ENCODE results near the gene AGT. TPM values are rescaled to one million over a fixed set of nuclear protein-coding genes. Genes with fewer than 3 reads are reported as not detected.

AGT gene
- total RNA-seq, 1 experiment from 2014 or later = 1.0 TPM

DNA sequence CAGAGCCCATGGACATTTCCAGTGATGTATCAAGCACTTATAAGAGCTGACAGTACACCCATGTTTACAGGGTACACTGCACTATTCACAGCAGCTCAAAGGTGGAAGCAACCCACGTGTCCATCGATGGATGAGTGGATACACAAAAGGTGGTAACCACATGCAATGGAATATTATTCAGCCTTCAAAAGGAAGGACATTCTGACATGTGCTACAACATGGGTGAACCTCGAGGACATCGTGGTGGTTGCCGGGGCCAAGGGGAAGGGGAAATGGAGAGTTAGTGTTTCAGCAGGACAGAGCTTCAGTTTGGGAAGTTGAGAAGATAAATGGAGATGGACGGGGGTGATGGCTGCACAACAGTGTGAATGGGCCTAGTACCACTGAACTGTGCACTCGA is 9.1 kb downstream of the AGT start:
- peaks cover 3% of the 10 kb centered on the region; the same call in 1 of the 2 replicates for H3K27me3 Mint-ChIP-seq (ENCODE audit: low read depth)
- ATAC-seq (no peak), DNase-seq (ENCODE audit: low spot score) (no peak)
- H3K9me3 Mint-ChIP-seq = no peaks in the 10 kb centered on the region
- no peaks in the 10 kb centered on the region for H3K36me3 Mint-ChIP-seq
- peaks cover 10% of the 10 kb centered on the region for H3K4me1 Mint-ChIP-seq
- POLR2A ChIA-PET = no interaction called here
- no peak overlapping the region for H3K4me3 Mint-ChIP-seq
- no peak overlapping the region for H3K27ac Mint-ChIP-seq
- CTCF ChIA-PET = no interaction called here
- TF ChIP-seq JUN (CRISPR knock-in tag; IDR thresholded peaks at IDR 0.05) = no peak
- TF ChIP-seq FOXP4 (CRISPR knock-in tag; IDR thresholded peaks at IDR 0.05) = no peak
- TF ChIP-seq CBFB (CRISPR knock-in tag; IDR thresholded peaks at IDR 0.05; ENCODE audit: low read depth) = no peak
- no peak for TF ChIP-seq FOXK1 (CRISPR knock-in tag; IDR thresholded peaks at IDR 0.05)
- TF ChIP-seq, protein P1, sequence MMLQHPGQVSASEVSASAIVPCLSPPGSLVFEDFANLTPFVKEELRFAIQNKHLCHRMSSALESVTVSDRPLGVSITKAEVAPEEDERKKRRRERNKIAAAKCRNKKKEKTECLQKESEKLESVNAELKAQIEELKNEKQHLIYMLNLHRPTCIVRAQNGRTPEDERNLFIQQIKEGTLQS (CRISPR knock-in tag; conservative IDR thresholded peaks at IDR 0.05) = no peak
- TF ChIP-seq ZNF121 (CRISPR knock-in tag; IDR thresholded peaks at IDR 0.05) = no peak
- TF ChIP-seq TP53 (CRISPR knock-in tag; IDR thresholded peaks at IDR 0.05) = no peak

- Mint-ChIP-seq H3K27me3 (ENCODE audit: low read depth) (peaks cover 3% of the 10 kb centered on the region; the same call in 1 of the 2 replicates), H3K4me3 (no peak overlapping the region), H3K36me3 (no peaks in the 10 kb centered on the region), H3K9me3 (no peaks in the 10 kb centered on the region), H3K27ac (no peak overlapping the region), H3K4me1 (peaks cover 10% of the 10 kb centered on the region)
- ATAC-seq (no peak), DNase-seq (ENCODE audit: low spot score) (no peak)
- no peak for TF ChIP-seq ZNF396 (CRISPR knock-in tag; IDR thresholded peaks at IDR 0.05; ENCODE audit: borderline replicate concordance)
- TF ChIP-seq ZNF219 (CRISPR knock-in tag; IDR thresholded peaks at IDR 0.05; ENCODE audit: borderline replicate concordance) = no peak
- TF ChIP-seq GRHL2 (CRISPR knock-in tag; IDR thresholded peaks at IDR 0.05; ENCODE audit: insufficient replicate concordance, severe bottlenecking) = no peak
- TF ChIP-seq, protein P2, sequence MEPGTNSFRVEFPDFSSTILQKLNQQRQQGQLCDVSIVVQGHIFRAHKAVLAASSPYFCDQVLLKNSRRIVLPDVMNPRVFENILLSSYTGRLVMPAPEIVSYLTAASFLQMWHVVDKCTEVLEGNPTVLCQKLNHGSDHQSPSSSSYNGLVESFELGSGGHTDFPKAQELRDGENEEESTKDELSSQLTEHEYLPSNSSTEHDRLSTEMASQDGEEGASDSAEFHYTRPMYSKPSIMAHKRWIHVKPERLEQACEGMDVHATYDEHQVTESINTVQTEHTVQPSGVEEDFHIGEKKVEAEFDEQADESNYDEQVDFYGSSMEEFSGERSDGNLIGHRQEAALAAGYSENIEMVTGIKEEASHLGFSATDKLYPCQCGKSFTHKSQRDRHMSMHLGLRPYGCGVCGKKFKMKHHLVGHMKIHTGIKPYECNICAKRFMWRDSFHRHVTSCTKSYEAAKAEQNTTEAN (CRISPR knock-in tag; IDR thresholded peaks at IDR 0.05) = no peak
- TF ChIP-seq GTF2I (CRISPR knock-in tag; conservative IDR thresholded peaks at IDR 0.05) = no peak
- no peak for TF ChIP-seq TCF7 (CRISPR knock-in tag; IDR thresholded peaks at IDR 0.05; ENCODE audit: low read depth)
- TF ChIP-seq, protein P3, sequence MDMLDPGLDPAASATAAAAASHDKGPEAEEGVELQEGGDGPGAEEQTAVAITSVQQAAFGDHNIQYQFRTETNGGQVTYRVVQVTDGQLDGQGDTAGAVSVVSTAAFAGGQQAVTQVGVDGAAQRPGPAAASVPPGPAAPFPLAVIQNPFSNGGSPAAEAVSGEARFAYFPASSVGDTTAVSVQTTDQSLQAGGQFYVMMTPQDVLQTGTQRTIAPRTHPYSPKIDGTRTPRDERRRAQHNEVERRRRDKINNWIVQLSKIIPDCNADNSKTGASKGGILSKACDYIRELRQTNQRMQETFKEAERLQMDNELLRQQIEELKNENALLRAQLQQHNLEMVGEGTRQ (CRISPR knock-in tag; IDR thresholded peaks at IDR 0.05) = no peak
- no peak for TF ChIP-seq ZNF671 (CRISPR knock-in tag; IDR thresholded peaks at IDR 0.05)
- TF ChIP-seq CREM (CRISPR knock-in tag; IDR thresholded peaks at IDR 0.05) = no peak
- no peak for TF ChIP-seq FOXP4 (CRISPR knock-in tag; IDR thresholded peaks at IDR 0.05)
- no peak for TF ChIP-seq KAT7 (CRISPR knock-in tag; IDR thresholded peaks at IDR 0.05; ENCODE audit: borderline replicate concordance)
- POLR2A ChIA-PET = no interaction called here
- CTCF ChIA-PET = interaction anchor here (2.2 kb wide), 1 partner anchor 69 kb away, joined by 9 read pairs; no protein-coding TSS in a partner anchor
Observed at GRCh38 chr1:230703679-230704385, 10.1 kb downstream of the AGT start.
